Activated CD4-positive, alpha-beta T cell treated with anti-CD3 and anti-CD28 coated beads, Interleukin-2, amount 50 U/mL, for 4 hours (primary cell): ENCODE data around the gene AHSA1.

ENCODE experiments used
- DNase-seq, 2 experiments: peaks; one replicate each; pipeline ENCODE4 v3.0.0-alpha.2; 2020

Gene AHSA1

DNA sequence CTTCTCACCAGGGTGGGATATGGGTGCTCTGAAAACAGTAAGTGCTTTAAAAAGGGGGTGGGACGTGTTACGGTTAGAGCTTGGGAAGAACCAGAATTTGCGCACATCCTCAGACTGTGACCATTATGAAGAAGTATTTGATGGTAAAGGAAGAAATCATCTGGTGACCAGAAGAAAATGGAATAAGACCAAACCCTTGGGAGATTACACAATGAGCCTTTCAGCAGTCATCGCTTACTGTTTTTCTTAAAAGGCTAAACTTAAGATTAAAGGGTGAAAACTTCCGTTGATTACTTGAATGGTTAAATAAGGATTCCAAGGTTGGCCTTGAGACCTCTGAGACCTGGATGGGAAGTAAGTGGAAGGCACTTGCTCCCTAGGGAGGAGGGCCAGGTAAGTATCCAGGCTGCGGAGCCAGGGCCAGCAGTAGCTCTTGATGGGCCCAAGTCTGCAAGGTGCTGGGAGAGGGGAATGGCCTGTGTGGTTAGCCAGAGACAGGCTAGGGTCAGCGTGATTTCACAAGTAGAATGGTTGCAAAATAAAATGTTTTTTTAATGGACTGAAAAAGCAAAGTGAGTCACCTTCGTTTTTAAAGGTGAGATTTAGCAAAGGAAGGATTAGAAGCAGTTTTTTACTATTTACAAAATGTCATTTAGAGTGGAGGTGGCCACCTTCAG lies 53.7 kb downstream of the AHSA1 start:
- no peak for DNase-seq

DNA sequence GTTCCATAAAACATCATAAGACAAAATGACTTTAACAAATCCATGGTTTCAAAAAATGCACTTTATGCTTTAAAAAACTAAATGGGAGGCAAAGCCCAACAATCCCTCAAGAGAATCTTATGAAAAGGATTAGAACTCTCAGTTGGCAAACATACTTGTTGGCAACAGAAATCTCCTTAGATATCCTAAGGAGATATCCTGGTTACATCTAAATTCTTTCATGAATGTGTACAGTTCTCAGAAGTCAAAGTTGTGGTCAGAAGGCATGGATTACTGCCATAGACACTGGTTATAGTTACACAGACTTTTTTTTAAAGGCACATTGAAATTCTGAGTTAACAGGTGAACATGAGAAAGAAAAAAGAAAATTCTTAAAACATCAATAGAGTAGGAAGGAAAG lies 58.2 kb downstream of the AHSA1 start:
- no peak for DNase-seq
